Right atrium auricular region (tissue), 2 donors: Measurements from ENCODE around the gene KCNK3. TPM values are rescaled to one million over a fixed set of nuclear protein-coding genes. Genes with fewer than 3 reads are reported as not detected.

Source experiments
- DNase-seq: peaks from one replicate; pipeline ENCODE4 v3.0.0-alpha.2; 2019; ENCODE audit warnings: low spot score
- H3K27ac ChIP-seq, 2 donors: fragments of 200-600 bp; sonication (generic); 1 replicate in 1 of 2; 2 replicates in 1 of 2; pipeline ENCODE4 v1.5.1; 2016 to 2019
- H3K27me3 ChIP-seq, 2 donors: fragments of 200-600 bp; sonication (generic); one replicate each; pipeline versions ENCODE4 v1.5.1 to v1.6.0; 2017 to 2019
- H3K36me3 ChIP-seq: fragments of 200-600 bp; sonication (generic); one replicate; pipeline ENCODE4 v1.5.1; 2016
- H3K4me1 ChIP-seq, 2 donors: fragments of 200-600 bp; sonication (generic); one replicate each; pipeline versions ENCODE4 v1.5.1 to v1.6.0; 2017 to 2019
- H3K4me3 ChIP-seq, 2 donors: fragments of 200-600 bp; sonication (generic); 1 replicate in 1 of 2; 2 replicates in 1 of 2; pipeline ENCODE4 v1.5.1; 2017 to 2019; ENCODE audit warnings: mild to moderate bottlenecking in 1 of 2, moderate library complexity in 1 of 2
- H3K9me3 ChIP-seq, 2 donors: fragments of 200-600 bp; sonication (generic); one replicate each; pipeline ENCODE4 v1.5.1; 2019
- CTCF ChIP-seq, 2 donors: fragments of 200-600 bp; sonication (generic); IDR thresholded peaks; one replicate each; pipeline ENCODE4 v1.5.1; 2019; ENCODE audit warnings: antibody characterized with exemption in 2 of 2
- total RNA-seq, 2 donors: library from RNA; depleted of rRNA; stranded (reverse); fragments of >200 nt; gene quantifications; one replicate each; pipeline ENCODE4 v1.1.0, GENCODE V29; 2016

Gene KCNK3
- total RNA-seq, 2 donors from 2014 or later: 47.5 to 50.0 TPM

DNA sequence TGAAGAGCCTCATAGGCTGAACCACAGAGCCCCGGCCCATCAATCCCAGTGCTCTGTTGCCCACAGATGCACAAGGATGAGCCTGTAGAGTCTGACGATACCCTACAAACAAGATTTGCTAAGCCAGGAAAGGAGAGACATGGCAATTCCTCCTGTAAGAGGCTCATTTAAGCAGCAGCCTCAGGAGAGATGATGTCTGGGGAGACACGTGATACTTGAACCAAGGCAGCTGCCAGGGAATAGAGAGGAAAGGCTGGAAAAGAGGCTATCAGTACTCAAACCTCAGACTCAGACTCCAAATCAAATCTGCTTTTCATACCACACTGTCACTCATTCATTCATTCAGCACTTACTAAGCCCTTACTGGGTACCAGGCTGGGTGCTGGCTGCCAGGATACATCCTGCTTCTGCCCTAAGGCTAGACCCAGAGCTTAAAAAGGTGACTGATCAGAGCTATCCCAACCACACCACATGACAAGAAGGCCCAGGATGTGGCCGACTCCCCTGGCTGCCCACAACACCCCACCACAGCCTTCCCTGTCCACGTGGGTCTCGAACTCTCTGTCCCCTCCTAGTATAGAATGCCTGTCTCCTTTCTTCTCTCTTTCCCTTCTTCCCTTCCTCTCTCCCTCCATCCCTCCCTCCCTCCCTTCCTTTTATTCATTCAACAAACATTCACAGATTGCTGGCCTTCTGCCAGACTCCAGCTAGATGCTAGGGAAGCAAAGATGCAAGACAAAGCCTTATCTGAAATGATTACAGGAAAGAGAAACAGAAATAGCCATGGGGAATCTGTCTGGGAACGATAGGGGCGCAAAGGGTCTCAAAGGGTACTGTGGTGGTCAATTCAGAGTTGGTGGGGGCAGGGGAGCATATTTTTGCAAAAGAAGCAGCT lies 23.4 kb upstream of the KCNK3 start:
- DNase-seq: no peak
- H3K27me3 ChIP-seq: no peaks in the 10 kb centered on the region

DNA sequence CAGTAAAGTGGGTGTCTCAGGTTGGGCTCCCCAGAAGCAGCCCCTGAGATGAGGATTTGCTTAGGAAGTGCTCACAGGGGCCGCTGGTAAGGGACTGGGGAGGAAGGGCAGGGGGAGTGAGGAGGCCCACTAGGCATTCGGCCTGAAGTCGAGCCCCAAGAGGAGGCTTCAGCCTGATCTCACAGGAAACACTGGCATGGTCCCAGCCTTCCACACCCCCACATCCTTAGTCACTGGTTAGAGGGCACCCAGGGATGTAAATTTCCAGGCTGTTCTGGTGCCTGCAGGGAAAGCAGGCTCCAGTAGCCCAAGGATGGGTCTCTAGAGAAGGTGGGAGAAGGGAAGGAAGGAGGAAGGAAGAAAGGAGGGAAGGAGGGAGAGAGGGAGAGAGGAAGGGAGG lies 22.4 kb upstream of the KCNK3 start:
- Histone ChIP-seq H3K27ac (no peak overlapping the region), H3K4me3 (no peak overlapping the region), H3K27me3 (no peaks in the 10 kb centered on the region), H3K4me1 (no peaks in the 10 kb centered on the region), H3K9me3 (peaks cover 0 to 6% of the 10 kb centered on the region in 2 donors), H3K36me3 (no peaks in the 10 kb centered on the region)
- no peak for DNase-seq
- TF ChIP-seq CTCF (IDR thresholded peaks at IDR 0.05): no peak

More for the DNA sequence above, 23.4 kb upstream of the KCNK3 start:
- no peaks in the 10 kb centered on the region for H3K4me1 ChIP-seq
- no peak overlapping the region for H3K4me3 ChIP-seq
- no peak for TF ChIP-seq CTCF (IDR thresholded peaks at IDR 0.05)
- H3K9me3 ChIP-seq: peaks cover 0 to 6% of the 10 kb centered on the region in 2 donors
- no peak overlapping the region for H3K27ac ChIP-seq
- H3K36me3 ChIP-seq: no peaks in the 10 kb centered on the region

DNA sequence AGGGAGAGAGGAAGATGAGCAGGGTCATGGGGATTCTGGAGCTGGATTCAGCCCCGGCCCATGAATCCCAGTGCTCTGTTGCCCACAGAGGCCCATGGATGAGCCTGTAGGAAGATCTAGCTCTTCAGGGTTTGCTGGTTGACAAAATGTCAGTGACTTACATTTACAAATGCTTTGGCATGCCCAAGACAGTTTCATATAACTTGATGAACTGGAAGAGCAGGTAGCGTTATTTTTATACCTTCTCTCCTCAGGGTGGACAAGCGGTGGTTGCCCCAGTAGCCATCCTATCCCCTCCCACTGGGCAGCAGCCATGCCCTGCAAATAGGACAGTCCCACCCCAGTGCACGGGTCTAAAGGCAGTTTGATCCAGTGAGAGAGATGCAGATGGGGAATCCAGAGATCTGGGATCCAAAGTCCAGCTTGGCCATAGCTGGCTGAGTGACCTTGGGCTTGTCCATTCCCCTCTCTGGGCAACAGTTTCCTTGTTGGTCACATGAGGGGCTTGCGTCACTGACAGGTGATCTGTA lies 21.5 kb upstream of the KCNK3 start:
- no peak overlapping the region for H3K4me3 ChIP-seq
- H3K27ac ChIP-seq: no peak overlapping the region
- no peaks in the 10 kb centered on the region for H3K4me1 ChIP-seq
- no peak for TF ChIP-seq CTCF (IDR thresholded peaks at IDR 0.05)
- peaks cover 0 to under 1% of the 10 kb centered on the region in 2 donors for H3K9me3 ChIP-seq
- no peak for DNase-seq
- no peaks in the 10 kb centered on the region for H3K27me3 ChIP-seq
- no peaks in the 10 kb centered on the region for H3K36me3 ChIP-seq

DNA sequence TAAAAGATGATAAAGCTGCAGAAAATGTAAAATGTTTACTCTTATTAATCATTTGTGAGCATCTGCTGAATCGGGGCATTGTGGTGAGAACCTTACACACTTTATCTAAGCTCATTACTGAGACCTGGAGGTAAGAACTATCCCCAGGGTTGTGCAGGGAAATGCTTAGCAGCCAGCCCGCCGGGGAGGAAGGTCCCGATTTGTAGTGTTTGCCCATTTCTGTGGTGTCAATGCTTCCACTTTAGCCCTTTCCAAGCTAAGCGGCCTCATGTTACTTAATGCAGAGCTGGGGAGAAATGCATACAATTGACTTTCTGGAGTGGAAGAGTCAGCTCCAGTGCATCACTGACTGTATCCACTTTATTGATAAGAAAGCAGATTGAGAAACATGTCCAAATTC lies 20.8 kb upstream of the KCNK3 start:
- no peak overlapping the region for H3K27ac ChIP-seq
- no peaks in the 10 kb centered on the region for H3K36me3 ChIP-seq
- no peak for DNase-seq
- H3K4me3 ChIP-seq: no peak overlapping the region
- no peaks in the 10 kb centered on the region for H3K4me1 ChIP-seq
- no peaks in the 10 kb centered on the region for H3K9me3 ChIP-seq
- no peaks in the 10 kb centered on the region for H3K27me3 ChIP-seq
- TF ChIP-seq CTCF (IDR thresholded peaks at IDR 0.05): no peak

DNA sequence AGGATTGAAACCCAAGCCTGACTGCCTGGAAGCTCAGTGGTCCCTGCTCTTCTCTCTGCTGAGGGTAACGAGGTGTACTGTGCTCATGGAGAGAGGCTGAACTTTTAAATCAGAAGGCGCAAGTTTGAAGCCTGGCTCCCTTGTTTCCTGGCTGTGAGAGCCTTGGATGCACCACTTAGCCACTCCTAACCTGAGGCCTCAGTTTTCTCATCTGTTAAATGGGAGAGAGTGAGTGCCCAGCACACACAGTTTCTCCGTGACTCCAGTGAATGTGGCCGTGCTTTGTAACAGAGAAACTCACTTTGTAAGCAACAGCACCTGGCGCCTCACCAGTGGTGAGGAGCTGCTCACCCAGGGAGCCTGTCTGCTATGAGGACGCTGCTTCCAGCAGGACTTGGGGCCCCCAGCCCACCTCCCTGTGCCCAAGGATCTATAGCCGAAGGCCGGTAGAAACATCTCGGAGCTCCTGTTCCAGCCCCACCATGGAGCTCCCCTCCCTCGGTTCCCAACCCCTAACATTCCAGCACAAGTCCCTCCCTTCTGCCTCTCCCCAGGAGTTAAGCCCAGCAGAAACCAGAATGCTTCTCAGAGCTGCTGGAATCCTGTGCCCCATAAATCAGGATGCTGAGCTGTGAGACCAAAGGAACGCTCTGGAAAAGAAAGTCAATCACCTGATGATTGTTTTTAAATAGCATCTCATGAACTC lies 20.3 kb upstream of the KCNK3 start:
- DNase-seq: no peak
- Histone ChIP-seq H3K9me3 (no peaks in the 10 kb centered on the region), H3K36me3 (no peaks in the 10 kb centered on the region), H3K27me3 (no peaks in the 10 kb centered on the region), H3K4me3 (no peak overlapping the region), H3K27ac (no peak overlapping the region), H3K4me1 (no peaks in the 10 kb centered on the region)
- no peak for TF ChIP-seq CTCF (IDR thresholded peaks at IDR 0.05)
